Panc1 (cell line): Measurements from ENCODE around the gene SHC4.
"Not testable (repeated sequence)": the region's sequence is repeated elsewhere in the genome, so short reads cannot be mapped to it uniquely, and the experiment has no call there.

Experiments used
- CTCF ChIP-seq: fragments of 450-650 bp; IDR thresholded peaks from 2 replicates; pipeline ENCODE4 v1.5.1; 2017; ENCODE audit warnings: mild to moderate bottlenecking
- POLR2AphosphoS5 ChIP-seq: IDR thresholded peaks from 2 replicates; pipeline ENCODE4 v1.6.1; 2012; ENCODE audit warnings: mild to moderate bottlenecking, low read depth, low read length, moderate library complexity
- REST ChIP-seq, 2 experiments: IDR thresholded peaks; 2 replicates each; pipeline ENCODE4 v1.6.1; 2011 to 2012; ENCODE audit warnings: low read depth in 2 of 2, control low read depth in 1 of 2, low read length in 1 of 2, mild to moderate bottlenecking in 1 of 2, moderate library complexity in 1 of 2; ENCODE audit not compliant: insufficient read depth in 1 of 2
- TCF7L2 ChIP-seq: IDR thresholded peaks from 2 replicates; pipeline ENCODE4 v1.6.1; 2011; ENCODE audit warnings: mild to moderate bottlenecking, low read depth, low read length, inconsistent platforms

- not testable (repeated sequence) for TF ChIP-seq CTCF; REST (IDR thresholded peaks at IDR 0.05; ENCODE audit: insufficient read depth in 1 of 2, low read depth in 2 of 2, low read length in 1 of 2); POLR2AphosphoS5; TCF7L2
These were observed 173.1 kb downstream of the SHC4 start for GRCh38 chr15:48790466-48791115.
